ENCODE measurements around the gene FAM171A2. TPM values are rescaled to one million over a fixed set of nuclear protein-coding genes. Genes with fewer than 3 reads are reported as not detected.
"Not testable (repeated sequence)": the region's sequence is repeated elsewhere in the genome, so short reads cannot be mapped to it uniquely, and the experiment has no call there.

FAM171A2 gene
- total and polyA plus RNA-seq, 5 donors = 1.9 to 4.0 (median 3.0) TPM

- H3K9me3 ChIP-seq (ENCODE audit: control insufficient read depth, low read length) = no peaks in the 10 kb centered on the region
- no peaks in the 10 kb centered on the region for H3K4me1 ChIP-seq (ENCODE audit: control insufficient read depth, insufficient read depth, low read length)
- intact Hi-C loops (cut with DNase I) = no loop called here
- H3K27ac ChIP-seq (ENCODE audit: low read length) = no peak overlapping the region
- no peak overlapping the region for H3K4me3 ChIP-seq (ENCODE audit: low read length)
- no peak for ATAC-seq
- no peaks in the 10 kb centered on the region for H3K27me3 ChIP-seq (ENCODE audit: control insufficient read depth, insufficient read depth)
- 61% methylated on average over 11 of the region's 11 CpGs for WGBS
- DNase-seq = peak in 1 of 3 donors; percentile 30
These were observed 20.0 kb downstream of the FAM171A2 start for GRCh38 chr17:44343510-44344209.

GRCh38 chr17:44340553-44340952 lies 23.1 kb downstream of the FAM171A2 start:
- DNase-seq; H3K4me1 ChIP-seq (ENCODE audit: control insufficient read depth, insufficient read depth, low read length); H3K27me3 ChIP-seq (ENCODE audit: control insufficient read depth, insufficient read depth); H3K27ac ChIP-seq (ENCODE audit: low read length); H3K9me3 ChIP-seq (ENCODE audit: control insufficient read depth, low read length); H3K4me3 ChIP-seq (ENCODE audit: low read length); intact Hi-C loops (cut with DNase I); ATAC-seq: not testable (repeated sequence)
- 57% methylated on average over 5 of the region's 5 CpGs for WGBS

GRCh38 chr17:44338702-44339101 lies 25.0 kb downstream of the FAM171A2 start:
- peak in 1 of 3 donors; percentile 74 for DNase-seq
- ATAC-seq = peak; percentile 40 to 79
- 52% methylated on average over 6 of the region's 6 CpGs for WGBS
- no peaks in the 10 kb centered on the region for H3K4me1 ChIP-seq (ENCODE audit: control insufficient read depth, insufficient read depth, low read length)
- H3K27me3 ChIP-seq (ENCODE audit: control insufficient read depth, insufficient read depth) = no peaks in the 10 kb centered on the region
- no peak overlapping the region for H3K4me3 ChIP-seq (ENCODE audit: low read length)
- H3K9me3 ChIP-seq (ENCODE audit: control insufficient read depth, low read length) = no peaks in the 10 kb centered on the region
- peak overlapping the region; percentile 1 for H3K27ac ChIP-seq (ENCODE audit: low read length)
- intact Hi-C loops (cut with DNase I) = no loop called here

- intact Hi-C loops (cut with DNase I) = no loop called here
- no peak for ATAC-seq
- H3K4me3 ChIP-seq (ENCODE audit: low read length) = no peak overlapping the region
- no peaks in the 10 kb centered on the region for H3K4me1 ChIP-seq (ENCODE audit: control insufficient read depth, insufficient read depth, low read length)
- H3K27me3 ChIP-seq (ENCODE audit: control insufficient read depth, insufficient read depth) = no peaks in the 10 kb centered on the region
- H3K9me3 ChIP-seq (ENCODE audit: control insufficient read depth, low read length) = no peaks in the 10 kb centered on the region
- no peak overlapping the region for H3K27ac ChIP-seq (ENCODE audit: low read length)
- 25% methylated on average over 5 of the region's 5 CpGs for WGBS
- no peak for DNase-seq
These were observed 27.7 kb downstream of the FAM171A2 start for GRCh38 chr17:44335968-44336367.

GRCh38 chr17:44335564-44335963 lies 28.1 kb downstream of the FAM171A2 start:
- no peak overlapping the region for H3K27ac ChIP-seq (ENCODE audit: low read length)
- no peaks in the 10 kb centered on the region for H3K27me3 ChIP-seq (ENCODE audit: control insufficient read depth, insufficient read depth)
- intact Hi-C loops (cut with DNase I) = no loop called here
- DNase-seq (no peak), ATAC-seq (no peak)
- WGBS = 65% methylated on average over 3 of the region's 3 CpGs
- no peak overlapping the region for H3K4me3 ChIP-seq (ENCODE audit: low read length)
- no peaks in the 10 kb centered on the region for H3K9me3 ChIP-seq (ENCODE audit: control insufficient read depth, low read length)
- no peaks in the 10 kb centered on the region for H3K4me1 ChIP-seq (ENCODE audit: control insufficient read depth, insufficient read depth, low read length)

GRCh38 chr17:44334727-44335126 lies 28.9 kb downstream of the FAM171A2 start:
- Histone ChIP-seq H3K27ac (ENCODE audit: low read length) (no peak overlapping the region), H3K9me3 (ENCODE audit: control insufficient read depth, low read length) (no peaks in the 10 kb centered on the region), H3K4me3 (ENCODE audit: low read length) (no peak overlapping the region), H3K4me1 (ENCODE audit: control insufficient read depth, insufficient read depth, low read length) (no peaks in the 10 kb centered on the region), H3K27me3 (ENCODE audit: control insufficient read depth, insufficient read depth) (no peaks in the 10 kb centered on the region)
- intact Hi-C loops (cut with DNase I) = loop anchor here in 1 of 4 donors (5.0 kb wide), 1 partner anchor 122 kb away; no protein-coding TSS in a partner anchor
- no peak for DNase-seq
- no peak for ATAC-seq
- 47% methylated on average over 3 of the region's 3 CpGs for WGBS

- ATAC-seq (no peak), DNase-seq (peak in 1 of 3 donors; percentile 48)
- intact Hi-C loops (cut with DNase I) = loop anchor here in 1 of 4 donors (5.0 kb wide), 1 partner anchor 122 kb away; no protein-coding TSS in a partner anchor
- H3K4me3 ChIP-seq (ENCODE audit: low read length) = no peak overlapping the region
- H3K9me3 ChIP-seq (ENCODE audit: control insufficient read depth, low read length) = no peaks in the 10 kb centered on the region
- no peaks in the 10 kb centered on the region for H3K4me1 ChIP-seq (ENCODE audit: control insufficient read depth, insufficient read depth, low read length)
- no peak overlapping the region for H3K27ac ChIP-seq (ENCODE audit: low read length)
- WGBS = 60% methylated on average over 2 of the region's 2 CpGs
- H3K27me3 ChIP-seq (ENCODE audit: control insufficient read depth, insufficient read depth) = no peaks in the 10 kb centered on the region
These were observed 29.3 kb downstream of the FAM171A2 start for GRCh38 chr17:44334315-44334714.

- H3K9me3 ChIP-seq (ENCODE audit: control insufficient read depth, low read length) = no peaks in the 10 kb centered on the region
- H3K4me3 ChIP-seq (ENCODE audit: low read length) = no peak overlapping the region
- H3K27me3 ChIP-seq (ENCODE audit: control insufficient read depth, insufficient read depth) = no peaks in the 10 kb centered on the region
- H3K27ac ChIP-seq (ENCODE audit: low read length) = no peak overlapping the region
- WGBS = 60% methylated on average over 5 of the region's 5 CpGs
- peak; percentile 44 to 56 for ATAC-seq
- intact Hi-C loops (cut with DNase I) = loop anchor here in 1 of 4 donors (5.0 kb wide), 1 partner anchor 121 kb away; no protein-coding TSS in a partner anchor
- peak in 1 of 3 donors; percentile 76 for DNase-seq
- no peaks in the 10 kb centered on the region for H3K4me1 ChIP-seq (ENCODE audit: control insufficient read depth, insufficient read depth, low read length)
These were observed 30.3 kb downstream of the FAM171A2 start for GRCh38 chr17:44333371-44333770.

GRCh38 chr17:44331249-44331760 lies 32.3 kb downstream of the FAM171A2 start:
- ATAC-seq = peak in 1 of 2 donors; percentile 9
- Histone ChIP-seq H3K9me3 (ENCODE audit: control insufficient read depth, low read length) (no peaks in the 10 kb centered on the region), H3K4me1 (ENCODE audit: control insufficient read depth, insufficient read depth, low read length) (no peaks in the 10 kb centered on the region), H3K27me3 (ENCODE audit: control insufficient read depth, insufficient read depth) (no peaks in the 10 kb centered on the region), H3K27ac (ENCODE audit: low read length) (no peak overlapping the region), H3K4me3 (ENCODE audit: low read length) (no peak overlapping the region)
- intact Hi-C loops (cut with DNase I) = loop anchor here in 1 of 4 donors (5.0 kb wide), 1 partner anchor 119 kb away; no protein-coding TSS in a partner anchor
- 0% methylated on average over 7 of the region's 7 CpGs for WGBS
- peak in 2 of 3 donors; percentile 63 to 77 for DNase-seq

- DNase-seq; H3K9me3 ChIP-seq (ENCODE audit: control insufficient read depth, low read length); ATAC-seq; H3K4me3 ChIP-seq (ENCODE audit: low read length); H3K4me1 ChIP-seq (ENCODE audit: control insufficient read depth, insufficient read depth, low read length); H3K27ac ChIP-seq (ENCODE audit: low read length); H3K27me3 ChIP-seq (ENCODE audit: control insufficient read depth, insufficient read depth): not testable (repeated sequence)
- WGBS = 91% methylated on average over 5 of the region's 5 CpGs
- intact Hi-C loops (cut with DNase I) = loop anchor here in 1 of 4 donors (5.0 kb wide), 1 partner anchor 118 kb away; no protein-coding TSS in a partner anchor
These were observed 33.4 kb downstream of the FAM171A2 start for GRCh38 chr17:44330263-44330662.

GRCh38 chr17:44329516-44329915 lies 34.1 kb downstream of the FAM171A2 start:
- not testable (repeated sequence) for H3K4me1 ChIP-seq (ENCODE audit: control insufficient read depth, insufficient read depth, low read length); H3K27ac ChIP-seq (ENCODE audit: low read length); ATAC-seq; H3K9me3 ChIP-seq (ENCODE audit: control insufficient read depth, low read length); H3K4me3 ChIP-seq (ENCODE audit: low read length); H3K27me3 ChIP-seq (ENCODE audit: control insufficient read depth, insufficient read depth)
- 84% methylated on average over 7 of the region's 7 CpGs for WGBS
- intact Hi-C loops (cut with DNase I) = loop anchor here in 1 of 4 donors (5.0 kb wide), 1 partner anchor 117 kb away; no protein-coding TSS in a partner anchor
- peak in 1 of 3 donors; percentile 37 for DNase-seq

Measured in right cardiac atrium (tissue), 5 donors.